HG03432 (cell line): ENCODE results near the gene TRPC4.

Source experiments
- ATAC-seq: cut with Tn5 transposase; IDR thresholded peaks from one replicate; pipeline ENCODE4 v1.9.1; 2021; ENCODE audit warnings: mild to moderate bottlenecking, moderate library complexity; ENCODE audit not compliant: unreplicated experiment

The TRPC4 gene

GRCh38 chr13:37735293-37735692 is 134.3 kb downstream of the TRPC4 start:
- no peak for ATAC-seq

DNA sequence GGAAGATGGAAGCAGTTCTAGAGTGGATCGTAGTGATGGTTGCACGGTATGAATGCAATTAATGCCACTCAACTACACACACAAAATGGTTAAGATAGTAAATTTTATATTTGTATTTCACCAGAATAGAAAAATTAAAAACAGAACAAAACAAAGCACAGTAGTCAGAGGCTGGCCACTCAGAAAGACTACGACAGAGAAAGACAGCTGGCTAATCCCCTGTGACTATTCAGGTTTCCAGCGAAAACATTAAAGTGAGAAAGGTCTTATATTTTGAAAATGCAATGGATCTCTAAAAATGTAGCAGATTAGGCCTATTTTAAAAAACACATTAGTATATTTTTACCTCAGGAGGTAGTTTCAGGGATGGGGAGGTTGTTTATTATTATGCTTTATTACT is 139.7 kb downstream of the TRPC4 start:
- no peak for ATAC-seq

GRCh38 chr13:37716420-37717195 is 153.0 kb downstream of the TRPC4 start:
- no peak for ATAC-seq

GRCh38 chr13:37715606-37716015 is 154.0 kb downstream of the TRPC4 start:
- no peak for ATAC-seq

DNA sequence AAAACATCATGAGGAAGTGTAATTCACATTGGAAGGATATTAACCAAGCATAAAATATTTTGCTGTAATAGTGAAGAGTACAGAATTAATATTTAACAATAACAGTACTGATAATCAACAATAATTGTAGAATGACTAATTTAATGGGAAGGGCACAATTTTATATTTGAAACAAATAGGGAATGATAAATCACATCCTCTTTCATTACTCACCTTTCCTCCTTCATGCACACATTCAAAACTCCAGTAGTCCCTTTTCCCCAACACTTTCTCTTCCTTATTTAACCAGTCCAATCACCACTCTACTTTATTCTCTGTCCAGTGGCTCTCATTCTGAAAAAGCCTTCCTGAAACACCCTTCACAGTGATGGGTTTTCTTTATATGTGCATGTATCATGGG is 160.3 kb downstream of the TRPC4 start:
- no peak for ATAC-seq

DNA sequence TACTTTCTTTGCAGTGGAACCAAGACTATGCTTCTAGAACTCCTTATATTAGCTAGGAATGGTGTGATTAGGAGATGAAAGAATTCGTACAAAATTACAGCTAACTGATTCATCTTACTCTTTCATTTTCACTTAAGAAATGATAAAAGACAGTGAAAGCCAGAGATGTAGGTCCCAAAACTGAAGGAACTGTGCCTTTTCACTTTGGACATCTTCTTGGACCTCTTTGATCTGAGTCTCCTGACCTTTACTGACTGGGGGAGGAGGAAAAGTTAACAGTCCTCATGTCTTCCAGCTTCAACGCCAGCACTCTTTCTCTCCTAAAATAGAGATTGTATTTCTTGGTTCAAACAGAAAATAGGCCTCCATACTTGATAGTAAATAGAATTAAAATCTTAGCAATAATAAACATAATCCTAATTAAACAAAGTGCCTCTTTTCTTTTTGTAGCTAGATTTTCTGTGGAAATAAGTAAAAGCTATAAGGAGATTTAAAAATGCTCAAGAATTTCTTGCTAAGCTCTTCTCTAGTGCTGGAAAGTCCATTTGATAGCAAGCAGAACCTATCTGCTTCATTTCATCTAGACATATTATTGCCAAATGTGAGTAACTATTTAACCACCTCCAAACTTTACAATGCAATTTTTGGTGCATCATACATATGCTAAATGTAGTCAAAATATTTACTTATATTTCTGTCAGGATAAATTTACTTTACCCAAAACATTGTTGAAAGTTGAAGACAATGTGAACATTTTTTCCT is 161.7 kb downstream of the TRPC4 start:
- ATAC-seq: no peak

DNA sequence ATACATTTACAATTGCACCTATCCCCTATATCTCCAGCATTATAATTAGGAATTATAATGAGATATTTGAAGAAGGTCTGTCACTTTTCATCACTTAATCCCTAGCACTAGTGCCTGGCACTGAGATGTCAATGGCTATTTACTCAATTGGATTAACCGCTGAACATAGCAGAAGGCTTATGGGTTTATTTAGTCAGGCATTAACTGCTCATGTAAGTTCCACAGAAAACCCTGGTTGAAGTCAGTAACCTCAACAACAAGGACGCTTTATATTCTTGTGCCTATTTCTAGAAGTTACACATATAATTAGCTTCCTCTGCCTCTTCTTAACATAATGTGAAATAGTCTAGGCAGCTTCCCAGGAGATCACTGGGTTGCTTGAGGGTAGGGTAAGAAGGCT is 163.5 kb downstream of the TRPC4 start:
- no peak for ATAC-seq

- ATAC-seq: no peak
These were observed 167.6 kb downstream of the TRPC4 start for GRCh38 chr13:37701972-37702371.

DNA sequence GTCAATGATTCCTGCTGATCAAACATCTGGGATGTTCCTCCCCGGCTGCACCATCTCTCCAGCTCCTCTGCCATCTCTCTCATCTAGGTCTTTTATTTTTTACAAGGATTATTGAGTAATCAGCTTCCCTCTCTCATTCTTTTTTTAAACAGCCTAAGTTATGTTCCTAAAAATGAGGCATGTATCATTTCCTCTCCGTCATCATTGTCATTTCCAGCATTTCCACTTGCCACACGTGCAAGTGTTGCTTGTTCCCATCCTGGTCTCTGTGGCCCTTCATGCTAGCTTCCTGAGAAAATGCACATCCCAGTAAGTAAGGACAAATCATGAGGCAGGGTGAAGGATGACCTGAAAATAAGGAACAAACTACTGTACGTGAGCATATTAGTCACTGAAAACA is 168.3 kb downstream of the TRPC4 start:
- ATAC-seq: no peak

DNA sequence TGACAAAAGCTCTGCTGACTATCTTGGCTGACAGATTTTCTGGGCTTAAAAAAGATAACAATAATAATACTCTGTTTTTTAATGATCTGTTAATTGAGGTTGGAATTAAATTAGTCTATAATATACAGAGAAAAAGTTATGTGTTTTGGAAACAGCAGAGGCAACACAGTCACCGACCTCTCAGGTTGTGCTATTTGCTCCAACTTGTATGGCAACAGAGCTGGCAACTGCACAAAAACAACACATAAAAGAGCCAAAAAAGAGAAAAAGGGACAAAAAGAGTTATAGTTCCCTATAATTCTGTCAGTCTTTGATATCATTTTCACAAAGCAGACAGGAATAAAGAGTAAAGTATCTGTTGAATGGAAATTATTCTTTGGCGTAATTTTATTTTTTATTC is 168.7 kb downstream of the TRPC4 start:
- no peak for ATAC-seq

GRCh38 chr13:37695200-37695599 is 174.4 kb downstream of the TRPC4 start:
- no peak for ATAC-seq

- no peak for ATAC-seq
These were observed 179.2 kb downstream of the TRPC4 start for GRCh38 chr13:37690361-37690760.

DNA sequence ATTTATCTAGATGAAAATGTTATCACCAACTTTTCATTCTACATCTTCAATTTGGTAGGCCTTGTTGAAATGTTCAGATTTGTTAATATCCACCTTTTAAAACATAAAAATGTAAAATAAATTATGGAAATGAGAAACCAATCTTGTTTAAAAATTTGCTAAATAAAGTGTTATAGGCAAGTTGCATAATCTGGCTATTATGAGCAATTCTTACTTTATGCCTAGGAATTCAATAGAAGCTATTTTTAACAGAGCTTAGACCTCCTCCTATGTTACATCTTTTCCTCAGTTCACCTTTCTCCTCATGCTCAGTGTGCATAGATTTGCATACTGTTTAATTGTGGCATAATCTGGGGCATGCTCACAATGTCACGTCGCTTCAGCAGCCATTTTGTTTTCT is 183.1 kb downstream of the TRPC4 start:
- ATAC-seq: no peak

DNA sequence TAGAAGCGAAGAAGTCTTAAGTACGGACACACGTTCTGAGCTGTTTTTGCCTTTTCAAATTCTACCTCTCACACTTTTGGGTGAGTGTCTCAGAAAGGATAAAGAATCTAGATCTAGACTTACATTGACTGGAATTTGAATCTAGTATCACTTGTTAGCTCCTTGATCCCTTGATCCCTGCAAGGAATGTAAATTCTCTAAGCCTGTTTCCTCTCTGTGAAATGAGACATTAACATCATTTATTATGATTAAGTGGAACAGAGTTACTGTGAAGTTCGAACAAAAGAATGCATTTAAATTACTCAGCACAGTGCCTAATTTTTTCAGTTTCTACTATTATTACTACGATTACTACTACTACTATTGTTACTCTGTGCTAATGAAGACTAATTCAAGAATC is 184.4 kb downstream of the TRPC4 start:
- no peak for ATAC-seq

DNA sequence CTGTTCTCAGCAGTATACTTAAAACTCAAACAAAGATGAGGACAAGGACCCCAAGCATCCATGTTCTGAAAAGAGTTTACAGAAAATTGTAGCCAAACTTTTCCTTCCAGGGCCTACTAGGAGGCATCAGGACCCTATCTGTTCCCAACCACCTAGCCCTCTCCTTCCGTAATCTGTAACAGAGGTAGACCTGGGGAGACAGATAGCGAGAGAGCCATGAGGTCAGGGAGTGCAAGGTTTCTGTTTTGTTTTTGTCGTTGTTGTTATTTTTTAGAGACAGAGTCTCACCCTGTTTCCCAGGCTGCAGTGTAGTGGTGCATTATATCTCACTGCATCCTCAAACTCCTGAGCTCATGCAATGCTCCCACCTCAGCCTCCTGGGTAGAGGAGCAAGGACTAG is 187.1 kb downstream of the TRPC4 start:
- ATAC-seq: no peak

DNA sequence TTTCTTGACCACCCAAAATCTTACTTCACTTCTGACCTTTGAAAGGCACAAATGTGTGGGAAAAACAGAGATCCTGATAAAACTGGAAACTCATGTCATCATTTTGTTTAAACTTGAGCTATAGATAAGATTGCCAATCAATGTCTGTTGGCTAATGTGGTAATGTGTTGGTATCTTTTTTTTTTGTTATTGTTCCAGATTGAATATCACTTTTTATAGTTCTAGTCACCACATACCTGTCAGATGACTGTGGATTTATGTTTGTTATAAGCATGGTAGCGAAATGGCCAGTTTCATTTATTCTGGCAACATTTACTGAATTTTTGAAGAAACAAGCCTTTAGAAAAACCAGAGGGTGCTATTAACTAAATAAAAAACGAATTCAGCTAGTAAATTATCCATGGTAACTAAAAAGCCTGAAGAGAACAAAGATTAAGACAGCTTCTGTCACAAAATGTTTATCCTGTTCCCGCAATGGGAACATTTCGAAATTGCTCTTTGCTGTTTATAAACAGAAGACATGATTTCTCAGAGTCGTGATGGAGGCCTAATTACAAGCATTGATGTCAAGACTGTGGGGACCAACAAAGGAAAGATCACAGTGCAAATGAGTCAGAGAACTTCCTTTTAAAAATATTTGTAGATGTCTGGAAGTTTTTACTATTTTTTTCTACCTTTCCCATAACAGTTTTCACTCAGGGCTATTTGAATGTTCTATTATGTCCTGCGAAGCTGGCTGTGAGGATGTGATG is 188.1 kb downstream of the TRPC4 start:
- no peak for ATAC-seq

DNA sequence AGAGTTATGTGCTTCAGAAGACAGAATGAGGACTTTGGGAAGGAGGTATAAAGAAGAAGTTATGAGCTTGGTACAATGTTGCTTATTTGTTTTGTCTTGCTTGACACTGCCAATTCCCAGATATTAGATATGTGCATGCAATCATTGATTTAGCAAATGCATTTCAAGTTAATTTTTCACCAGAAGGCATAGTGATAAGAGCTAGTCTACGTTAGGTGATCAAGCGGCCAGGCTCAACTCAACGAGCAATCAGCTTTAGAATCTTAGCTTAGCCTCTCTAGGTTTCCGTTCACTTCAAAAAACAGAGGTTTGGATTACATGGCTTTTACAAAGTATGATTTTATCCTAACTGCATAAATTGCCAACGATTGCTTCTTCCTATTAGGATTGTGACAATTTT is 189.4 kb downstream of the TRPC4 start:
- ATAC-seq: no peak

- no peak for ATAC-seq
These were observed 190.5 kb downstream of the TRPC4 start for GRCh38 chr13:37679043-37679442.

DNA sequence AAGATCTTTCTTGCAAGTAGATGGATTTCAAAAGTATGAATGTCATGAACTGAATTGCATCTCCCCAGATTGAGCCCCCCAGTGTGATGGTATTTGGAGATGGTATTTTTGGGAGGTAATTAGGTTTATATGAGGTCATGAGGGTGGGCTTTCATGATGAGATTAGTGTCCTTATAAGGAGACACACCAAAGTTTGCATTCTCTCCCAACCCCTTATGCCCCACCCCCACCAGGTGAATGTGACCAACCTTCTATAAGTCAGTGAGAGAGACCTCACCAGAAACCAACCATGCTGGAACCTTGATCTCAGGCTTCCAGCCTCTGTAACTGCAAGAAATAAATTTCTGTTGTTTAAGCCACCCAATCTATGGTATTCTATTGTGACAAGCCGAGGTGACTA is 199.7 kb downstream of the TRPC4 start:
- ATAC-seq: no peak

DNA sequence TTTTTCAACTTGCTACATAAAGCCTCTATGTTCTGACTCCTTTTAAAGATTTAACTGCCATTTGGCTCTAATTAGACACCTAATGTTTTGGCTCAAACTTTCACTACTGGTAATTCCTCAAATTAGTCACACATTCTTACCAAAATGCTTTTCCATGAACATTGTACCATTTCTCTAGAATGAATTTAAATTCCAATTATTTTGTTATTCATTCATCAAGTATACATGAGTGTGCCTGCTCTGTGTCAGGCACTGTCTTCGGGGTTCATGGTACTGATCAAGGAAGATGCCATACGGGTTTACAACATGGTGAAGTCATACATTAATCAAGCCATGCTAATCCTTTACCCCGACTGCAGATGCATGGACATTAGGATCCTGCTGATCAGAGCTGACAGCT is 201.9 kb downstream of the TRPC4 start:
- ATAC-seq: no peak

GRCh38 chr13:37666036-37666435 is 203.5 kb downstream of the TRPC4 start:
- ATAC-seq: no peak

DNA sequence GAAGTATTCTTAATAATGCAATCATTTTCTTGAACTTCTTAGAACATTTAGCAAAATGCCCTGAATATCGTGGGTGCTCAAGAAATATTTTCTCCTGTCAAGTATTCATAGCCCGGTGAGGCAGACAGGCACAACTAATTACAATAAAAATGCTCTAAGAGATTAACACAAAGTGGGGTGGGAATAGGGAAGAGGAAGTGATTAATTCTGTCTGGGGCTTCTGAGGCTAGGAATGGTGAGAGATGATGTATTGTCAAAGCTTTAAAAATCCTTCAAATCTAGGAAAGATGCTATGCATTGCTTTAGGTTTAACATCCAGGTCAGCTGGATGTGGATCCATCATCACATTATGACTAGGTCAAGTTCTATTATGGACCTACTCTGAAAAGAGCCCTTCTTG is 204.2 kb downstream of the TRPC4 start:
- ATAC-seq: no peak
